ENCODE data around the gene NGF. TPM values are rescaled to one million over a fixed set of nuclear protein-coding genes. Genes with fewer than 3 reads are reported as not detected.

NGF gene
- total RNA-seq, 1 donor from 2014 or later = 14.8 TPM

GRCh38 chr1:115240297-115240696 lies 97.8 kb downstream of the NGF start:
- no peak for DNase-seq (ENCODE audit: extremely low spot score, unreplicated experiment)
- no peaks in the 10 kb centered on the region for H3K27me3 Mint-ChIP-seq (ENCODE audit: unreplicated experiment)
- H3K4me1 Mint-ChIP-seq (ENCODE audit: unreplicated experiment) = peaks cover 15% of the 10 kb centered on the region
- no peak overlapping the region for H3K4me3 Mint-ChIP-seq (ENCODE audit: unreplicated experiment)
- peaks cover 7% of the 10 kb centered on the region for H3K36me3 Mint-ChIP-seq (ENCODE audit: unreplicated experiment)
- TF ChIP-seq CTCF (IDR thresholded peaks at IDR 0.05) = no peak
- no peak overlapping the region for H3K27ac Mint-ChIP-seq (ENCODE audit: unreplicated experiment)
- H3K9me3 Mint-ChIP-seq (ENCODE audit: unreplicated experiment) = peaks cover 28% of the 10 kb centered on the region

GRCh38 chr1:115239426-115239825 lies 98.6 kb downstream of the NGF start:
- Mint-ChIP-seq H3K4me3 (ENCODE audit: unreplicated experiment) (no peak overlapping the region), H3K9me3 (ENCODE audit: unreplicated experiment) (peaks cover 19% of the 10 kb centered on the region), H3K4me1 (ENCODE audit: unreplicated experiment) (peaks cover 15% of the 10 kb centered on the region), H3K36me3 (ENCODE audit: unreplicated experiment) (peaks cover 5% of the 10 kb centered on the region), H3K27ac (ENCODE audit: unreplicated experiment) (peak overlapping the region; percentile 74), H3K27me3 (ENCODE audit: unreplicated experiment) (no peaks in the 10 kb centered on the region)
- no peak for DNase-seq (ENCODE audit: extremely low spot score, unreplicated experiment)
- no peak for TF ChIP-seq CTCF (IDR thresholded peaks at IDR 0.05)

GRCh38 chr1:115239148-115239422 lies 99.0 kb downstream of the NGF start:
- no peak for TF ChIP-seq CTCF (IDR thresholded peaks at IDR 0.05)
- peaks cover 16% of the 10 kb centered on the region for H3K9me3 Mint-ChIP-seq (ENCODE audit: unreplicated experiment)
- H3K4me1 Mint-ChIP-seq (ENCODE audit: unreplicated experiment) = peaks cover 15% of the 10 kb centered on the region
- H3K36me3 Mint-ChIP-seq (ENCODE audit: unreplicated experiment) = peaks cover 2% of the 10 kb centered on the region
- no peak overlapping the region for H3K27ac Mint-ChIP-seq (ENCODE audit: unreplicated experiment)
- H3K27me3 Mint-ChIP-seq (ENCODE audit: unreplicated experiment) = no peaks in the 10 kb centered on the region
- no peak for DNase-seq (ENCODE audit: extremely low spot score, unreplicated experiment)
- H3K4me3 Mint-ChIP-seq (ENCODE audit: unreplicated experiment) = no peak overlapping the region

- no peaks in the 10 kb centered on the region for H3K36me3 Mint-ChIP-seq (ENCODE audit: unreplicated experiment)
- no peak for TF ChIP-seq CTCF (IDR thresholded peaks at IDR 0.05)
- peaks cover 14% of the 10 kb centered on the region for H3K9me3 Mint-ChIP-seq (ENCODE audit: unreplicated experiment)
- DNase-seq (ENCODE audit: extremely low spot score, unreplicated experiment) = no peak
- H3K27me3 Mint-ChIP-seq (ENCODE audit: unreplicated experiment) = no peaks in the 10 kb centered on the region
- H3K4me1 Mint-ChIP-seq (ENCODE audit: unreplicated experiment) = peaks cover 15% of the 10 kb centered on the region
- H3K27ac Mint-ChIP-seq (ENCODE audit: unreplicated experiment) = no peak overlapping the region
- H3K4me3 Mint-ChIP-seq (ENCODE audit: unreplicated experiment) = no peak overlapping the region
Measured at GRCh38 chr1:115238336-115239147, 99.5 kb downstream of the NGF start.

GRCh38 chr1:115237507-115237906 lies 100.5 kb downstream of the NGF start:
- H3K36me3 Mint-ChIP-seq (ENCODE audit: unreplicated experiment) = no peaks in the 10 kb centered on the region
- H3K4me3 Mint-ChIP-seq (ENCODE audit: unreplicated experiment) = no peak overlapping the region
- peaks cover 14% of the 10 kb centered on the region for H3K9me3 Mint-ChIP-seq (ENCODE audit: unreplicated experiment)
- no peaks in the 10 kb centered on the region for H3K27me3 Mint-ChIP-seq (ENCODE audit: unreplicated experiment)
- peaks cover 15% of the 10 kb centered on the region for H3K4me1 Mint-ChIP-seq (ENCODE audit: unreplicated experiment)
- no peak for TF ChIP-seq CTCF (IDR thresholded peaks at IDR 0.05)
- no peak for DNase-seq (ENCODE audit: extremely low spot score, unreplicated experiment)
- H3K27ac Mint-ChIP-seq (ENCODE audit: unreplicated experiment) = no peak overlapping the region
